HCT116 (cell line): ENCODE results near the gene GGTLC2.
"Not testable (repeated sequence)": the region's sequence is repeated elsewhere in the genome, so short reads cannot be mapped to it uniquely, and the experiment has no call there.

Source experiments
- CEBPB ChIP-seq: IDR thresholded peaks from 2 replicates; pipeline ENCODE4 v1.6.1; 2012; ENCODE audit warnings: low read depth
- EZH2 ChIP-seq: fragments of 200-600 bp; sonication (generic); IDR thresholded peaks from 2 replicates; pipeline ENCODE4 v1.6.1; 2017; ENCODE audit warnings: antibody characterized with exemption, mixed run types
- POLR2A ChIP-seq: IDR thresholded peaks from 2 replicates; pipeline ENCODE4 v1.7.0; 2011; ENCODE audit warnings: borderline replicate concordance; ENCODE audit not compliant: insufficient read depth, insufficient read length; ENCODE audit errors: extremely low read depth
- POLR2AphosphoS5 ChIP-seq: IDR thresholded peaks from 2 replicates; pipeline ENCODE4 v1.6.1; 2011; ENCODE audit warnings: mild to moderate bottlenecking, low read depth, low read length, moderate library complexity
- SP1 ChIP-seq: IDR thresholded peaks from 2 replicates; pipeline ENCODE4 v1.6.1; 2012; ENCODE audit warnings: low read depth
- YY1 ChIP-seq: IDR thresholded peaks from 2 replicates; pipeline ENCODE4 v1.6.1; 2011; ENCODE audit warnings: low read length, low read depth, moderate library complexity, mild to moderate bottlenecking; ENCODE audit not compliant: insufficient replicate concordance; ENCODE audit errors: extremely low read depth
- ZNF274 ChIP-seq: fragments of 200-500 bp; sonication (Bioruptor generic); IDR thresholded peaks from 2 replicates; pipeline ENCODE4 v1.6.1; 2014; ENCODE audit warnings: mild to moderate bottlenecking, low read depth, low read length, inconsistent platforms
- TF ChIP-seq, protein P1 (sequence below), 3 experiments: fragments of 200-600 bp in 1 of 3; sonication (generic) in 1 of 3; IDR thresholded peaks in 2 of 3; conservative IDR thresholded peaks in 1 of 3; 2 replicates each; pipeline ENCODE4 v1.5.1; 2012 to 2017; ENCODE audit warnings: low read depth in 2 of 3, low read length in 2 of 3, antibody characterized with exemption in 1 of 3, borderline replicate concordance in 1 of 3, control low read depth in 1 of 3, mild to moderate bottlenecking in 1 of 3, mixed read lengths in 1 of 3, mixed run types in 1 of 3, moderate library complexity in 1 of 3; ENCODE audit not compliant: insufficient read depth in 1 of 3
- TF ChIP-seq, protein P2 (sequence below): IDR thresholded peaks from 2 replicates; pipeline ENCODE4 v1.6.1; 2012; ENCODE audit warnings: low read depth
- TF ChIP-seq, protein P3 (sequence below): IDR thresholded peaks from 2 replicates; pipeline ENCODE4 v1.6.1; 2012
- TF ChIP-seq, protein P4 (sequence below): IDR thresholded peaks from 2 replicates; pipeline ENCODE4 v1.6.1; 2011; ENCODE audit warnings: mild to moderate bottlenecking, low read length, moderate library complexity; ENCODE audit not compliant: insufficient replicate concordance; ENCODE audit errors: extremely low read depth

DNA sequence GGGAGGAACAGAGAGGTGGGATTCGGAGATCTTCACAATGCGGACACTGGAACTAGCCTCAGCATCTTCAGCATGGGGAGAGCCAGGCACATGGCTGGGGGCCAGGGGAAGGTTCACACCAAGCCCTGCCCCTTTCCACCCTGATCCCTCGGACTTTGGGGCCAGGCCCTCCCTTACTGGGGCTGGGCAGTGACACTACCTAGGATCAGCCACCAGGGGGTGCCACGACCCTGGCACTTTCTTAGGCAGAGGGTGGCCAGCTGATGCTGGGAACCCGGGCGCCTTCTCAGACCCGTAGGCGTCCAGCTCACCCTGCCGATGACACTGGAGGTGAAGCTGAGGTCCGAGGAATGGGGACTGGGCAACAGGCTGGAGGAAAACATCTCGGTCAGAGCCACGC, 3.5 kb downstream of the GGTLC2 start:
- TF ChIP-seq, protein P1, sequence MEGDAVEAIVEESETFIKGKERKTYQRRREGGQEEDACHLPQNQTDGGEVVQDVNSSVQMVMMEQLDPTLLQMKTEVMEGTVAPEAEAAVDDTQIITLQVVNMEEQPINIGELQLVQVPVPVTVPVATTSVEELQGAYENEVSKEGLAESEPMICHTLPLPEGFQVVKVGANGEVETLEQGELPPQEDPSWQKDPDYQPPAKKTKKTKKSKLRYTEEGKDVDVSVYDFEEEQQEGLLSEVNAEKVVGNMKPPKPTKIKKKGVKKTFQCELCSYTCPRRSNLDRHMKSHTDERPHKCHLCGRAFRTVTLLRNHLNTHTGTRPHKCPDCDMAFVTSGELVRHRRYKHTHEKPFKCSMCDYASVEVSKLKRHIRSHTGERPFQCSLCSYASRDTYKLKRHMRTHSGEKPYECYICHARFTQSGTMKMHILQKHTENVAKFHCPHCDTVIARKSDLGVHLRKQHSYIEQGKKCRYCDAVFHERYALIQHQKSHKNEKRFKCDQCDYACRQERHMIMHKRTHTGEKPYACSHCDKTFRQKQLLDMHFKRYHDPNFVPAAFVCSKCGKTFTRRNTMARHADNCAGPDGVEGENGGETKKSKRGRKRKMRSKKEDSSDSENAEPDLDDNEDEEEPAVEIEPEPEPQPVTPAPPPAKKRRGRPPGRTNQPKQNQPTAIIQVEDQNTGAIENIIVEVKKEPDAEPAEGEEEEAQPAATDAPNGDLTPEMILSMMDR (IDR thresholded peaks at IDR 0.05 in 2 of 3, conservative IDR thresholded peaks at IDR 0.05 in 1 of 3; ENCODE audit: borderline replicate concordance in 1 of 3, insufficient read depth in 1 of 3, low read depth in 2 of 3, low read length in 2 of 3) = not testable (repeated sequence)
- TF ChIP-seq, protein P2, sequence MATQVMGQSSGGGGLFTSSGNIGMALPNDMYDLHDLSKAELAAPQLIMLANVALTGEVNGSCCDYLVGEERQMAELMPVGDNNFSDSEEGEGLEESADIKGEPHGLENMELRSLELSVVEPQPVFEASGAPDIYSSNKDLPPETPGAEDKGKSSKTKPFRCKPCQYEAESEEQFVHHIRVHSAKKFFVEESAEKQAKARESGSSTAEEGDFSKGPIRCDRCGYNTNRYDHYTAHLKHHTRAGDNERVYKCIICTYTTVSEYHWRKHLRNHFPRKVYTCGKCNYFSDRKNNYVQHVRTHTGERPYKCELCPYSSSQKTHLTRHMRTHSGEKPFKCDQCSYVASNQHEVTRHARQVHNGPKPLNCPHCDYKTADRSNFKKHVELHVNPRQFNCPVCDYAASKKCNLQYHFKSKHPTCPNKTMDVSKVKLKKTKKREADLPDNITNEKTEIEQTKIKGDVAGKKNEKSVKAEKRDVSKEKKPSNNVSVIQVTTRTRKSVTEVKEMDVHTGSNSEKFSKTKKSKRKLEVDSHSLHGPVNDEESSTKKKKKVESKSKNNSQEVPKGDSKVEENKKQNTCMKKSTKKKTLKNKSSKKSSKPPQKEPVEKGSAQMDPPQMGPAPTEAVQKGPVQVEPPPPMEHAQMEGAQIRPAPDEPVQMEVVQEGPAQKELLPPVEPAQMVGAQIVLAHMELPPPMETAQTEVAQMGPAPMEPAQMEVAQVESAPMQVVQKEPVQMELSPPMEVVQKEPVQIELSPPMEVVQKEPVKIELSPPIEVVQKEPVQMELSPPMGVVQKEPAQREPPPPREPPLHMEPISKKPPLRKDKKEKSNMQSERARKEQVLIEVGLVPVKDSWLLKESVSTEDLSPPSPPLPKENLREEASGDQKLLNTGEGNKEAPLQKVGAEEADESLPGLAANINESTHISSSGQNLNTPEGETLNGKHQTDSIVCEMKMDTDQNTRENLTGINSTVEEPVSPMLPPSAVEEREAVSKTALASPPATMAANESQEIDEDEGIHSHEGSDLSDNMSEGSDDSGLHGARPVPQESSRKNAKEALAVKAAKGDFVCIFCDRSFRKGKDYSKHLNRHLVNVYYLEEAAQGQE = not testable (repeated sequence)
- not testable (repeated sequence) for TF ChIP-seq POLR2AphosphoS5, SP1, CEBPB, POLR2A, YY1, EZH2, ZNF274
- TF ChIP-seq, protein P3, sequence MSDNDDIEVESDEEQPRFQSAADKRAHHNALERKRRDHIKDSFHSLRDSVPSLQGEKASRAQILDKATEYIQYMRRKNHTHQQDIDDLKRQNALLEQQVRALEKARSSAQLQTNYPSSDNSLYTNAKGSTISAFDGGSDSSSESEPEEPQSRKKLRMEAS = not testable (repeated sequence)
- TF ChIP-seq, protein P4, sequence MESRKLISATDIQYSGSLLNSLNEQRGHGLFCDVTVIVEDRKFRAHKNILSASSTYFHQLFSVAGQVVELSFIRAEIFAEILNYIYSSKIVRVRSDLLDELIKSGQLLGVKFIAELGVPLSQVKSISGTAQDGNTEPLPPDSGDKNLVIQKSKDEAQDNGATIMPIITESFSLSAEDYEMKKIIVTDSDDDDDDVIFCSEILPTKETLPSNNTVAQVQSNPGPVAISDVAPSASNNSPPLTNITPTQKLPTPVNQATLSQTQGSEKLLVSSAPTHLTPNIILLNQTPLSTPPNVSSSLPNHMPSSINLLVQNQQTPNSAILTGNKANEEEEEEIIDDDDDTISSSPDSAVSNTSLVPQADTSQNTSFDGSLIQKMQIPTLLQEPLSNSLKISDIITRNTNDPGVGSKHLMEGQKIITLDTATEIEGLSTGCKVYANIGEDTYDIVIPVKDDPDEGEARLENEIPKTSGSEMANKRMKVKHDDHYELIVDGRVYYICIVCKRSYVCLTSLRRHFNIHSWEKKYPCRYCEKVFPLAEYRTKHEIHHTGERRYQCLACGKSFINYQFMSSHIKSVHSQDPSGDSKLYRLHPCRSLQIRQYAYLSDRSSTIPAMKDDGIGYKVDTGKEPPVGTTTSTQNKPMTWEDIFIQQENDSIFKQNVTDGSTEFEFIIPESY = not testable (repeated sequence)
